ENCODE measurements around the gene C9orf78. TPM values are rescaled to one million over a fixed set of nuclear protein-coding genes. Genes with fewer than 3 reads are reported as not detected.
A peak's percentile ranks its signal among the peaks of the same experiment; 100 is the strongest.

C9orf78 gene
- total and polyA plus RNA-seq, 9 of the 15 experiments (the other 6 are each of a cell fraction or from before 2014, with no cell fraction given) = 94.6 to 266 (median 202) TPM

DNA sequence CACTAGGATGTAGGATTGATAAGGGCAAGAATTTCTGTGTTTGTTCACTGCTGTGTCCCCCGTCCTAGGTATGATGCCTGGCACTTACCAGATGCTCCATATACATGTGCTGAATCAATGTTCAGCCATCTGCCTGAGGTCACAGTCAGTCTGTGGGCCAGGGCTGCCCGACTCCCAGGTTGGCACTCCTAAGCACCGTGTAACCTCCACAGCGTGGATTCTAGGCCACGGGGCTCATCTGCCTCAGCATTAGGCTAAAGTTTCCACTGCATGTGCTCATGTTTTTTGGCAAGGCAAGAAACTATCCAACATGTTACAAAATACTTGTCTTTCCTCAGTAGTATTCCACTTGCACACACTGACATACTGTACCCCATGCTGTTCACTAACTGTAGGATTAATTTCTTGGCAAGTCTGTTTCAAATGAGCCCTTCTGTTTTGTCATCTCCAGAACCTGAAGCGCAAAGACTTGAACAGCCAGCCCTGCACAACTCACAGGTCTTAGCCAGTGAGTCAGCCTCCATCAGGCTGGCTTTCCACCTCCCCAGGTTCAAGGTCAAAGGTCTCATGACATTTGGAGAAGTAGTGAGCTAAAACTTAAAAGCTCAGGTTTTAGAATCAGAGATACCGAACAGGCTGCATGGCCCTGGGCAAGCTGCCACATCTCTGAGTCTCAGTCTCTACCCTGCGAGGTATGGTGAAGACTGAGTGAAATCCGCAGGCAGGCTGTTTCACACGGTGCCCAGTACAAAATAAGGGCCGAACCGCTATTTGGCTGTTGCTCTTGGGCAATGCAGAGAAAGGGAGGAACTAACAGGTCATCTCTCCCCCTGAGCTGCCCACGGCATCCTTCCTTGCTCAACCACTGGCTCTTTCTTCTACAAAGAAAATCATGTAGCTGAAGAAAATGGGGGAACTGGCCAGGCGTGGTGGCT is 18.3 kb downstream of the C9orf78 start:
- no peak overlapping the region for H2AFZ ChIP-seq (ENCODE audit: low read depth, low read length)
- TF ChIP-seq RAD21 (CRISPR knock-in tag; conservative IDR thresholded peaks at IDR 0.05 in 1 of 2, IDR thresholded peaks at IDR 0.05 in 1 of 2) (no peak), NR2C1 (IDR thresholded peaks at IDR 0.05) (no peak), NR2C1 (tag; IDR thresholded peaks at IDR 0.05) (0 out of 2 replicates have a peak, but pooled peaks have one; percentile 9), TOE1 (IDR thresholded peaks at IDR 0.05; ENCODE audit: borderline replicate concordance) (no peak), TOE1 (CRISPR knock-in tag; IDR thresholded peaks at IDR 0.05; ENCODE audit: borderline replicate concordance, low read depth) (0 out of 2 replicates have a peak, but pooled peaks have one; percentile 37)
- no peaks in the 10 kb centered on the region for H3K27me3 ChIP-seq (ENCODE audit: control insufficient read depth in 2 of 2, insufficient read depth in 2 of 2, low read length in 2 of 2)
- no peak overlapping the region for H3K4me2 ChIP-seq (ENCODE audit: insufficient read depth, low read length)
- ChIA-PET CTCF (ENCODE audit: low intra/inter-chr PET ratio) (interaction anchor here (0.6 kb wide), 1 partner anchor 147 kb away, joined by 3 read pairs; no protein-coding TSS in a partner anchor), POLR2A (interaction anchor here (0.8 to 1.2 kb wide), 3 partner anchors 9 to 43 kb away, joined by 4 to 6 read pairs (median 4); no protein-coding TSS in a partner anchor)
- in situ Hi-C loops (cut with MboI) (no loop called here), intact Hi-C loops (cut with micrococcal nuclease) (no loop called here)
- no peak overlapping the region for H3K27ac ChIP-seq (ENCODE audit: extremely low read depth, low read depth, low read length)
- H3K4me3 ChIP-seq = no peak overlapping the region
- FAIRE-seq (no peak), DNase-seq (ENCODE audit: extremely low read depth in 1 of 4, low spot score in 3 of 4) (no peak), ATAC-seq (no peak)
- WGBS (ENCODE audit: insufficient coverage, low coverage, missing lambda C conversion rate) = 91% methylated on average over 14 of the region's 14 CpGs
- H3K9me1 ChIP-seq (ENCODE audit: control insufficient read depth, insufficient read depth, low read length) = no peaks in the 10 kb centered on the region
- H4K20me1 ChIP-seq (replicated peaks; ENCODE audit: control insufficient read depth, insufficient read depth, low read length) = peaks cover 8% of the 10 kb centered on the region
- no peaks in the 10 kb centered on the region for H3K9me3 ChIP-seq (replicated peaks; ENCODE audit: control insufficient read depth, insufficient read depth, low read depth, low read length)
- H3K4me1 ChIP-seq (replicated peaks in 1 of 2; ENCODE audit: control insufficient read depth in 2 of 2, insufficient read depth in 2 of 2, low read length in 2 of 2) = peaks cover 4 to 13% of the 10 kb centered on the region in 2 experiments; a peak in 3 of 5 replicates
- peak overlapping the region in 1 of 2 experiments; percentile 66; a peak in 1 of 4 replicates for H3K9ac ChIP-seq (ENCODE audit: insufficient read depth in 1 of 2, low read depth in 2 of 2, low read length in 2 of 2)
- no TSS peak for BruUV-seq (replicated peaks)
- H3K36me3 ChIP-seq (ENCODE audit: control insufficient read depth, insufficient read depth, low read length) = peaks cover 85% of the 10 kb centered on the region
- H3K79me2 ChIP-seq (ENCODE audit: control insufficient read depth, insufficient read depth, low read length) = peaks cover 6% of the 10 kb centered on the region; the same call in 2 of the 3 replicates
